IMR-90 (cell line): ENCODE data around the gene MARF1.

Experiments
- CTCF ChIP-seq: conservative IDR thresholded peaks from 2 replicates; pipeline ENCODE4 v1.5.1; 2012; ENCODE audit warnings: mild to moderate bottlenecking, low read depth, low read length, improper control_type of control experiment
- TF ChIP-seq, protein P1 (sequence below): fragments of 150-350 bp; IDR thresholded peaks from 2 replicates; pipeline ENCODE4 v1.6.1; 2016; ENCODE audit warnings: low read depth, mild to moderate bottlenecking, low read length, moderate library complexity, borderline replicate concordance

- TF ChIP-seq CTCF = no peak
- TF ChIP-seq, protein P1, sequence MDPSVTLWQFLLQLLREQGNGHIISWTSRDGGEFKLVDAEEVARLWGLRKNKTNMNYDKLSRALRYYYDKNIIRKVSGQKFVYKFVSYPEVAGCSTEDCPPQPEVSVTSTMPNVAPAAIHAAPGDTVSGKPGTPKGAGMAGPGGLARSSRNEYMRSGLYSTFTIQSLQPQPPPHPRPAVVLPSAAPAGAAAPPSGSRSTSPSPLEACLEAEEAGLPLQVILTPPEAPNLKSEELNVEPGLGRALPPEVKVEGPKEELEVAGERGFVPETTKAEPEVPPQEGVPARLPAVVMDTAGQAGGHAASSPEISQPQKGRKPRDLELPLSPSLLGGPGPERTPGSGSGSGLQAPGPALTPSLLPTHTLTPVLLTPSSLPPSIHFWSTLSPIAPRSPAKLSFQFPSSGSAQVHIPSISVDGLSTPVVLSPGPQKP = no peak
These were observed 6.7 kb upstream of the MARF1 start for GRCh38 chr16:15649727-15650018.
